GM19455 (cell line): ENCODE results near the gene EP400.
"Not testable (repeated sequence)": the region's sequence is repeated elsewhere in the genome, so short reads cannot be mapped to it uniquely, and the experiment has no call there.

Experiments
- ATAC-seq: cut with Tn5 transposase; IDR thresholded peaks from one replicate; pipeline ENCODE4 v1.9.1; 2021; ENCODE audit not compliant: unreplicated experiment

EP400 gene

GRCh38 chr12:131985510-131985875 lies 35.8 kb downstream of the EP400 start:
- ATAC-seq, result not testable (repeated sequence)

- no peak for ATAC-seq
Observed at GRCh38 chr12:131986361-131986760, 36.6 kb downstream of the EP400 start.

- ATAC-seq, result no peak
Observed at GRCh38 chr12:131986910-131987309, 37.2 kb downstream of the EP400 start.

GRCh38 chr12:131987552-131987951 lies 37.8 kb downstream of the EP400 start:
- no peak for ATAC-seq

- ATAC-seq, result no peak
Observed at GRCh38 chr12:131988054-131988796, 38.5 kb downstream of the EP400 start.

- ATAC-seq, result no peak
Observed at GRCh38 chr12:131989021-131989420, 39.3 kb downstream of the EP400 start.

GRCh38 chr12:131990066-131990979 lies 40.6 kb downstream of the EP400 start:
- ATAC-seq, result no peak

- ATAC-seq, result no peak
Observed at GRCh38 chr12:131990980-131991305, 41.2 kb downstream of the EP400 start.

- no peak for ATAC-seq
Observed at GRCh38 chr12:131991816-131992430, 42.2 kb downstream of the EP400 start.

- no peak for ATAC-seq
Observed at GRCh38 chr12:131994589-131994988, 44.8 kb downstream of the EP400 start.

GRCh38 chr12:132000286-132000872 lies 50.6 kb downstream of the EP400 start:
- ATAC-seq, result no peak

GRCh38 chr12:132003846-132004245 lies 54.1 kb downstream of the EP400 start:
- no peak for ATAC-seq

GRCh38 chr12:132004946-132005345 lies 55.2 kb downstream of the EP400 start:
- ATAC-seq, result no peak

- no peak for ATAC-seq
Observed at GRCh38 chr12:132006056-132006680, 56.4 kb downstream of the EP400 start.

- no peak for ATAC-seq
Observed at GRCh38 chr12:132007041-132007440, 57.3 kb downstream of the EP400 start.

- no peak for ATAC-seq
Observed at GRCh38 chr12:132009336-132009859, 59.7 kb downstream of the EP400 start.

- ATAC-seq, result no peak
Observed at GRCh38 chr12:132012919-132013568, 63.3 kb downstream of the EP400 start.

- ATAC-seq, result no peak
Observed at GRCh38 chr12:132014092-132014914, 64.6 kb downstream of the EP400 start.

- ATAC-seq, result no peak
Observed at GRCh38 chr12:132014915-132015280, 65.2 kb downstream of the EP400 start.
